GM10248 (cell line): ENCODE measurements around the gene EIF5AL1.

Experiments
- CTCF ChIA-PET: fragments of 300-600 bp; sonication (Branson Sonifier 250); formaldehyde crosslinking; extraction: SDS; loops from one replicate; lab custom pipeline; 2021; ENCODE audit warnings: antibody characterized with exemption; lab: Yijun Ruan, JAX
- POLR2A ChIA-PET: fragments of 350-650 bp; sonication (Branson Sonifier 250); formaldehyde crosslinking; extraction: SDS; loops from one replicate; lab custom pipeline; 2020; ENCODE audit warnings: antibody characterized with exemption; lab: Yijun Ruan, JAX
- DNase-seq: peaks from one replicate; pipeline ENCODE4 v3.0.0; 2012; ENCODE audit errors: extremely low spot score
- TF ChIP-seq, protein P1 (sequence below): IDR thresholded peaks from 2 replicates; pipeline ENCODE4 v1.5.1; 2012; ENCODE audit warnings: mild to moderate bottlenecking, low read depth; ENCODE audit errors: extremely low read depth, missing control alignments, control extremely low read depth

Gene EIF5AL1

DNA sequence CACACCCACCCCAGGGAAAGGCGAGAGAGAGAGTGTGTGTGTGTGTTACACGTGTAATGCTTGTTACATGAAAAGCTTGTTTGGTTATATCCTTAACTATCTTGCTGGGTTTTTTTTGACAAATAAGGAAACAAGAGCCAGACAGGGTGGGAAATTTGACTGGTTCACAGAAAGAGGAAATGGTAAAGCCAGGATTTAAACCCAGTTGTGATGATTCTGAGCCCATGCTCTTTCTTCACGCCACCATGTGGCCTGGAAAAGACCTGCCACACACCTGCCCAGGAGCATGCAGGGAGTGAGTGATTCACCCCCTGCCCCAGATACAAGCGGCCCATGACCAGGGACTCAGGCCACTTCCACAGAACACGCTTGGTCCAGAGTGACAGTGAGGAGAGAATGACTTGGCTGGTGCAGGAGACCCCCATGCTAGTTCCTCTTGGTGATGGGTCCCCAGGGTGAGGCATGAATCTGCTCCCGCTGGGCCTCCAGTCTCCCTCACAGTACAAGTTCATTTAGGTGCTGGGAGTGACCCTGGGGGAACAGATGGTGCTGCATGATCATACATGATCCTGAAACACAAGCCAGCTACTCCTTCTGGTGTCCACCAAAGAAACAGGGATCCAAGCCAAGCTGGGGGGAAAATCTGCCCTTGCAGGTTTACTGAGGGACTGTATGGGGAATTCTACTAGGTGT is 21.0 kb upstream of the EIF5AL1 start:
- TF ChIP-seq, protein P1, sequence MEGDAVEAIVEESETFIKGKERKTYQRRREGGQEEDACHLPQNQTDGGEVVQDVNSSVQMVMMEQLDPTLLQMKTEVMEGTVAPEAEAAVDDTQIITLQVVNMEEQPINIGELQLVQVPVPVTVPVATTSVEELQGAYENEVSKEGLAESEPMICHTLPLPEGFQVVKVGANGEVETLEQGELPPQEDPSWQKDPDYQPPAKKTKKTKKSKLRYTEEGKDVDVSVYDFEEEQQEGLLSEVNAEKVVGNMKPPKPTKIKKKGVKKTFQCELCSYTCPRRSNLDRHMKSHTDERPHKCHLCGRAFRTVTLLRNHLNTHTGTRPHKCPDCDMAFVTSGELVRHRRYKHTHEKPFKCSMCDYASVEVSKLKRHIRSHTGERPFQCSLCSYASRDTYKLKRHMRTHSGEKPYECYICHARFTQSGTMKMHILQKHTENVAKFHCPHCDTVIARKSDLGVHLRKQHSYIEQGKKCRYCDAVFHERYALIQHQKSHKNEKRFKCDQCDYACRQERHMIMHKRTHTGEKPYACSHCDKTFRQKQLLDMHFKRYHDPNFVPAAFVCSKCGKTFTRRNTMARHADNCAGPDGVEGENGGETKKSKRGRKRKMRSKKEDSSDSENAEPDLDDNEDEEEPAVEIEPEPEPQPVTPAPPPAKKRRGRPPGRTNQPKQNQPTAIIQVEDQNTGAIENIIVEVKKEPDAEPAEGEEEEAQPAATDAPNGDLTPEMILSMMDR: no peak
- peak; percentile 30 for DNase-seq
- POLR2A ChIA-PET: no interaction called here
- CTCF ChIA-PET: interaction anchor here (0.9 to 2.5 kb wide), 3 partner anchors 22 to 119 kb away, joined by 3 to 8 read pairs (median 3); no protein-coding TSS in a partner anchor

DNA sequence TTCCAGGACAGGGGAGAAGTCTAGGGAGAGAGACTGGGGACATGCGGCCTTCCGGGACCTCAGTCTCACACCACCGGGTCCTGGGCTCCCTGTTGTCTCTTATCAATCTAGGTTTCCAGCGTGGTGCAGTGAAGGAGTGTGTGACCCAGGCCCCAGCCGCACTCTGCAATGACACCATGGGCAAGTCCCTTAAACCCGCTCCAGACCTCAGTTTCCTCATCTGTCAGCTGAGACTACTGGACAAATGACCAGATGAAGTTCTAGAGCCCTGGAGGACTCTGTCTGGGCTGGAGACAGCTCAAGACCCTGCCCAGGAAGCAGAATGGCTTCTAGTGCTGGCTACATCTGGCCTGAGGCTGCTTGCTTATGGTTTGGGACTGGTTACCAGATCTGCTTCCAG is 20.1 kb upstream of the EIF5AL1 start:
- TF ChIP-seq, protein P1: no peak
- no peak for DNase-seq
- POLR2A ChIA-PET: no interaction called here
- CTCF ChIA-PET: interaction anchor here (1.0 to 2.5 kb wide), 3 partner anchors 23 to 118 kb away, joined by 3 to 8 read pairs (median 7); no protein-coding TSS in a partner anchor

DNA sequence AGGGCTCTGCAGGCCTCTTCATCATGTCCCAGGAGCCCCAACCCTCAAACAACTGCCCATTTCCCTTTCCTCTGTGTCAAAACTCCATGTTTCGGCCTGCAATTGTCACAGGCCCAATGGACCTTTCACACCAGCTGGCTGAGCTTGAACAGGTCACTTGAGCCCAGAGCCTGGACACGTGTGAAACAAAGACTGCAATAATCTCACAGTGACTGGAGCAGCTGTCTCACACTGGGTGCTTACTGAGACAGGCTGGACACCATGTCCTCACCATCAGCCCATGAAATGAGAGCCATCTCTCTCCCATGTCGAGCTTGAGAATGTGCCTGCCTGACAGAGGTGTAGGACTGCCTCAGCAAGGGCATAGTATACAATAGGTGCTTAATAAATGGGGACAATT is 19.5 kb upstream of the EIF5AL1 start:
- CTCF ChIA-PET: interaction anchor here (1.6 to 2.5 kb wide), 2 partner anchors 93 to 119 kb away, joined by 7 to 8 read pairs; no protein-coding TSS in a partner anchor
- DNase-seq: no peak
- POLR2A ChIA-PET: no interaction called here
- TF ChIP-seq, protein P1: no peak

DNA sequence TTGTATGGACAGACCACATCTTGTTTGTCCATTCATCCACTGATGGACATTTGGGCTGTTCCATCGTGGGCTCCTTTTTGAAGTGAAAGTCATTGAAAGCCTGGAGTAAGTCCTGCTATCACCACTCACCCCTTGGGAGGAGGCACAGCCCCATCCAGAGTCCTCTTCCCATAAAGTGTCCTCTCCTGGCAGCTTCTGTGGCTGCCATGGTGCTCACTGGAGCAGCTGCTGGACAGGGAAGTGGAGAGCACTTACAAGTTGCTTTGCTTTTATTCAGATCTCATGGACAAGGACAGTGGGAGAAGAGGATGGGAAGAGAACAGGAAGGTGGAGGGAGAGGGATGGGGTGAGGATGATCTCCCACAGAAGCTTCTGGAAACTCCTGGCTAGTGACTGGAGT is 18.5 kb upstream of the EIF5AL1 start:
- TF ChIP-seq, protein P1: no peak
- POLR2A ChIA-PET: no interaction called here
- CTCF ChIA-PET: interaction anchor here (1.1 to 2.4 kb wide), 4 partner anchors 9 to 120 kb away, joined by 3 to 11 read pairs (median 6); no protein-coding TSS in a partner anchor
- no peak for DNase-seq

DNA sequence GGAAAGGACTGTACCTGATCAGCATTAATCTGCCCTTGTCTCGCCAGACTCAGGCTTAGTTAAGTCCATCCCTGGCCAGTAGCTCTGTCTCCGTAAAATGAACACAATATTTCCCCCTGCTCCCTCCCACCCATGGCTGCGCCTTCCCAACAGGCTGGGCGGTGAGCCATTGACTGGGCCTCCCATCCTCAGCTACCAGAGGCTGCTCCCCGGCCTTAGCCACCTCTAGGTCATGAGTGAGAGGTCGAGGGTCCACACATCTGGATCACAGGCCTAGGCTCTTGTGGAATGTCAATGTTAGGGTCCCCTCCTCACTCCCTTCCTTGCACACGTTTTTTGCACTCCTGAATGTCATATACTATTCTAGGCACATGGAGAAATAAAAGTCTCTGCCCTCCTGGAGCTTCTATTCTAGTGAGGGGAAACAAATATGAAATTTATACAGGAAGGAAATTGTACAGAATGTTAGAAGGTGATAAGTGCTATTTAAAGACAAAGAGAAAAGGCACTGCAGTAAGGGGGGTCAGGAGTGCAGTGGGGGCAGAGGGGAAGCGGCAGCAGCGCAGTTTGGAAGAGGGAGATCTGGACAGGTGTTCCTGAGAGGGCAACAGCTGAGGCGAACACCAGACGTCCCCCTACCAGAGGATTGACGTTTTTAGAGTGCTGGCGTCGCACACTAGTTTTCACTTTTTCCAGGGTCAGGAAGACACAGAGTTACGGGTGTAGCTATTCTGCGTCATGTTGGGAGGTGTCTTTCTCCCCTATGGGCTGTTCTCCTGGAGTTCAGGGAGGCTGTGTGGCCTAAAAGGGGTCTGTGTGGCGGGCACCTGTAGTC is 17.2 kb upstream of the EIF5AL1 start:
- ChIA-PET CTCF (interaction anchor here (1.1 to 2.4 kb wide), 4 partner anchors 8 to 121 kb away, joined by 3 to 11 read pairs (median 8); no protein-coding TSS in a partner anchor), POLR2A (no interaction called here)
- no peak for DNase-seq
- TF ChIP-seq, protein P1: no peak

DNA sequence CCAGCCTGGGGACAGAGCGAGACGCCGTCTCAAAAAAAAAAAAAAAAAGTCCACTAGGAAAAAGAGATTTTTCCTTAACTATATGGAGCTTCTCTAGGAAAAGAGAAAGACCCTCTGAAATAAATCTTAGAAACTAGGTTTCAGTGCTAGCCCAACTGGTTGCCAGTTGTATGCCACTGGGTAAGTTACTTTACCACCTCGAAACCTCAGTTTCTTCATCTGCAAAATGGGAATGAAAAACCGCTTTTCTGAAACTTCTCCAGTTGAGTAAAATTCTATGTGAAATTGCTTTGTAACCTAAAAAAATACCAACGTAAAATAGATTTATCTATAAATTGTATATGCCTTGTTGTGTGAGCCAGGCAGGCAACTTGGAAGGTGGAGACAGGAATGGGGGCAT is 16.5 kb upstream of the EIF5AL1 start:
- ChIA-PET POLR2A (no interaction called here), CTCF (interaction anchor here (2.3 to 2.4 kb wide), 2 partner anchors 8 to 122 kb away, joined by 11 read pairs; no protein-coding TSS in a partner anchor)
- TF ChIP-seq, protein P1: no peak
- DNase-seq: no peak
